Retinal pigment epithelial cell (primary cell): ENCODE data around the gene SPRY4.

ENCODE experiments used
- DNase-seq: peaks from one replicate; pipeline ENCODE4 v3.0.0-alpha.2; 2010; ENCODE audit warnings: low read depth
- H3K4me3 ChIP-seq: 2 replicates; pipeline ENCODE4 v1.5.1; 2011; ENCODE audit warnings: mild to moderate bottlenecking, low read length, control low read depth, moderate library complexity
- CTCF ChIP-seq: conservative IDR thresholded peaks from 2 replicates; pipeline ENCODE4 v1.5.1; 2011; ENCODE audit warnings: low read depth, low read length, control low read depth, inconsistent platforms

SPRY4 gene

DNA sequence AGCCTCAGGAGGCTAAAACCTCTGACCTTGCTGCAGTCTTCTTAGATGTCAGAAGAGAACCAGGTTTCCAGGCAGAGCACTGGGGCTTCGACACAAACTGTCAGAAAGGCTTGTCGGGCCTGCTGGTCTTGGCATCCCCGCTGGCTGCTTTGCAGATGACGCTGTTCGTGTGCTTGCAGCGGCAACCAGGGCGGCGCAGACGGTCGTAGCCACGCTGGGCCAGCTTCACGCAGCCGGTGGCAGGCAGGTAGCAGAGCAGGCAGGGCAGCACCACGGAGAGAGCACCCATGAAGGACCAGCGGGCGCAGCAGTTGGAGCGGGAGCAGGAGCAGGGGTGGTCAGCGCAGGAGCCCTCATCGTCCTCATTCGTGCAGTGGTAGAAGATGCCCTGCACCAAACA lies 10.7 kb downstream of the SPRY4 start:
- no peak overlapping the region for H3K4me3 ChIP-seq
- DNase-seq, result no peak
- no peak for TF ChIP-seq CTCF

- H3K4me3 ChIP-seq, result no peak overlapping the region
- TF ChIP-seq CTCF, result no peak
- DNase-seq, result no peak
Observed at GRCh38 chr5:142313682-142314081, 11.1 kb downstream of the SPRY4 start.

DNA sequence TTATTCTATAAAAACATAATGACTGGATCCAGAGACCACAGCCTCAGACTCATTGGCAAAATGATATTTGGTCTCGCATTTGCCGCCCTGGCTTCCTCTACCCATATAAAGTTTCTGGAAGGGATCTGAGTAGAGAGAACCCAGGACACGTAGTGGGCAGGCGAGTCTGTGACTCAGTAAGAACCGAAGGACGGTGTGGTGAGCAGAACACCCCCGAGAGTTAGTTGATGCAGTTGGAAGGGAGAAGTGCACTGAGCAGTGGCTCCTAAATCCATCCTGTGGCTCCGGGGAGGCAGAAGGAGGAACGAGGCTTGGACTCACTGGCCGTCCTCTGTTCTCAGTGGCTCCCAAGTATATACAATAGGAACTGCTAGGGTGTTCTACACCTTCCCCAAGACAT lies 11.5 kb downstream of the SPRY4 start:
- H3K4me3 ChIP-seq, result no peak overlapping the region
- TF ChIP-seq CTCF, result no peak
- DNase-seq, result no peak

GRCh38 chr5:142312399-142312798 lies 12.4 kb downstream of the SPRY4 start:
- DNase-seq, result no peak
- TF ChIP-seq CTCF, result no peak
- H3K4me3 ChIP-seq, result no peak overlapping the region

DNA sequence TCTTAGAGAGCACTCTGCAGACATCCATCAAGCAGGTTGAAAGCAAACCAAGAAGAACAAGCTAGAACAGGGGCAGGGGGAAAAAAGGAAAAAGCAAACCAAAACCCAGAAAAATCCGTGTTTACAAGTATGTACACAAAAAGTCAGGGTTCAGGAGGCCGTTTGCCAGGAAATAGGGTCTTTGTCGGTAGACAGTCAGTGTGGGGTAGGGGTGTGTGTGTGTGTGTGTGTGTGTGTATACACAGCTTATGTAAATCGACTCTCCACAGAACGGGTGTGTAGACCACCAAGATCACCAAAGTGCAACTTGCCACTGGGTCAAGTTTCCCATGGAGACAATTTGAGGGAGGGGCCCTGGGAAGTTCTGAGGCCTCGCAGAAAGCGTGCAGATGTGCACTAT lies 13.1 kb downstream of the SPRY4 start:
- DNase-seq, result no peak
- no peak overlapping the region for H3K4me3 ChIP-seq
- no peak for TF ChIP-seq CTCF

- H3K4me3 ChIP-seq, result no peak overlapping the region
- no peak for TF ChIP-seq CTCF
- no peak for DNase-seq
Observed at GRCh38 chr5:142310803-142311202, 14.0 kb downstream of the SPRY4 start.

- no peak overlapping the region for H3K4me3 ChIP-seq
- DNase-seq, result no peak
- no peak for TF ChIP-seq CTCF
Observed at GRCh38 chr5:142309747-142310318, 15.0 kb downstream of the SPRY4 start.
